Calu3 (cell line): ENCODE measurements around the gene NDOR1. TPM values are rescaled to one million over a fixed set of nuclear protein-coding genes. Genes with fewer than 3 reads are reported as not detected.
"Not testable (repeated sequence)": the region's sequence is repeated elsewhere in the genome, so short reads cannot be mapped to it uniquely, and the experiment has no call there.

Experiments used
- BruUV-seq: library from RNA; stranded (reverse); fragments of 400-500 nt; replicated peaks from 2 replicates; lab custom pipeline; 2021; lab: Mats Ljungman, UMichigan
- CTCF ChIA-PET: fragments of 300-600 bp; sonication (Branson Sonifier 250); formaldehyde crosslinking; loops from one replicate; lab custom pipeline; 2022; ENCODE audit warnings: antibody characterized with exemption; lab: Charles Lee
- DNase-seq: peaks from one replicate; pipeline ENCODE4 v3.0.0; 2022
- H3K27ac Mint-ChIP-seq: one replicate; pipeline ENCODE4 v1.8.0; 2022; ENCODE audit warnings: mixed read lengths; ENCODE audit not compliant: unreplicated experiment
- H3K27me3 Mint-ChIP-seq: one replicate; pipeline ENCODE4 v1.8.0; 2022; ENCODE audit warnings: mixed read lengths; ENCODE audit not compliant: unreplicated experiment
- H3K36me3 Mint-ChIP-seq: one replicate; pipeline ENCODE4 v1.8.0; 2022; ENCODE audit warnings: mild to moderate bottlenecking, moderate library complexity, mixed read lengths; ENCODE audit not compliant: insufficient read depth, unreplicated experiment
- H3K4me1 Mint-ChIP-seq: one replicate; pipeline ENCODE4 v1.8.0; 2022; ENCODE audit warnings: mild to moderate bottlenecking, low read depth, mixed read lengths; ENCODE audit not compliant: unreplicated experiment
- H3K4me3 Mint-ChIP-seq: one replicate; pipeline ENCODE4 v1.8.0; 2022; ENCODE audit warnings: mild to moderate bottlenecking, low read depth, moderate library complexity, mixed read lengths; ENCODE audit not compliant: unreplicated experiment
- H3K9me3 Mint-ChIP-seq: one replicate; pipeline ENCODE4 v1.8.0; 2022; ENCODE audit warnings: low read depth, mixed read lengths; ENCODE audit not compliant: unreplicated experiment
- intact Hi-C: fragments of 100-400 bp; cut with micrococcal nuclease; formaldehyde crosslinking; loops from one replicate; pipeline ENCODE4 v1.10.0; 2022; ENCODE audit not compliant: unreplicated experiment
- total RNA-seq: library from RNA; stranded (reverse); gene quantifications from 2 replicates; pipeline ENCODE4 v1.2.3, GENCODE V29; 2022
- TF ChIP-seq, protein P1 (sequence below): fragments of 200-600 bp; IDR thresholded peaks from one replicate; pipeline ENCODE4 v1.8.0; 2022; ENCODE audit warnings: antibody characterized with exemption; ENCODE audit not compliant: unreplicated experiment

Gene NDOR1
- total RNA-seq, 1 experiment from 2014 or later = 27.7 TPM

GRCh38 chr9:137242269-137243203, 37.0 kb downstream of the NDOR1 start:
- H3K4me1 Mint-ChIP-seq = peaks cover 25% of the 10 kb centered on the region
- peak overlapping the region; percentile 76 for H3K4me3 Mint-ChIP-seq
- H3K27me3 Mint-ChIP-seq = peaks cover 12% of the 10 kb centered on the region
- no peaks in the 10 kb centered on the region for H3K9me3 Mint-ChIP-seq
- TF ChIP-seq, protein P1, sequence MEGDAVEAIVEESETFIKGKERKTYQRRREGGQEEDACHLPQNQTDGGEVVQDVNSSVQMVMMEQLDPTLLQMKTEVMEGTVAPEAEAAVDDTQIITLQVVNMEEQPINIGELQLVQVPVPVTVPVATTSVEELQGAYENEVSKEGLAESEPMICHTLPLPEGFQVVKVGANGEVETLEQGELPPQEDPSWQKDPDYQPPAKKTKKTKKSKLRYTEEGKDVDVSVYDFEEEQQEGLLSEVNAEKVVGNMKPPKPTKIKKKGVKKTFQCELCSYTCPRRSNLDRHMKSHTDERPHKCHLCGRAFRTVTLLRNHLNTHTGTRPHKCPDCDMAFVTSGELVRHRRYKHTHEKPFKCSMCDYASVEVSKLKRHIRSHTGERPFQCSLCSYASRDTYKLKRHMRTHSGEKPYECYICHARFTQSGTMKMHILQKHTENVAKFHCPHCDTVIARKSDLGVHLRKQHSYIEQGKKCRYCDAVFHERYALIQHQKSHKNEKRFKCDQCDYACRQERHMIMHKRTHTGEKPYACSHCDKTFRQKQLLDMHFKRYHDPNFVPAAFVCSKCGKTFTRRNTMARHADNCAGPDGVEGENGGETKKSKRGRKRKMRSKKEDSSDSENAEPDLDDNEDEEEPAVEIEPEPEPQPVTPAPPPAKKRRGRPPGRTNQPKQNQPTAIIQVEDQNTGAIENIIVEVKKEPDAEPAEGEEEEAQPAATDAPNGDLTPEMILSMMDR = no peak
- intact Hi-C loops = no loop called here
- peaks cover 67% of the 10 kb centered on the region for H3K36me3 Mint-ChIP-seq
- CTCF ChIA-PET = interaction anchor here (1.1 kb wide), 1 partner anchor 12 kb away, joined by 4 read pairs; no protein-coding TSS in a partner anchor
- no peak for DNase-seq
- H3K27ac Mint-ChIP-seq = peak overlapping the region; percentile 85
- no TSS peak for BruUV-seq

DNA sequence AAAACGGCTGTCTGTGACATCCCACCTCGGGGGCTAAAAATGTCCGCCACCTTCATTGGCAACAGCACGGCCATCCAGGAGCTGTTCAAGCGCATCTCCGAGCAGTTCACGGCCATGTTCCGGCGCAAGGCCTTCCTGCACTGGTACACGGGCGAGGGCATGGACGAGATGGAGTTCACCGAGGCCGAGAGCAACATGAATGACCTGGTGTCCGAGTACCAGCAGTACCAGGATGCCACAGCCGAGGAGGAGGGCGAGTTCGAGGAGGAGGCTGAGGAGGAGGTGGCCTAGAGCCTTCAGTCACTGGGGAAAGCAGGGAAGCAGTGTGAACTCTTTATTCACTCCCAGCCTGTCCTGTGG, 37.7 kb downstream of the NDOR1 start:
- CTCF ChIA-PET = interaction anchor here (0.6 kb wide), 1 partner anchor 112 kb away, joined by 3 read pairs; no protein-coding TSS in a partner anchor
- H3K27ac Mint-ChIP-seq = peak overlapping the region; percentile 55
- intact Hi-C loops, DNase-seq, H3K9me3 Mint-ChIP-seq: not testable (repeated sequence)
- H3K36me3 Mint-ChIP-seq = peaks cover 67% of the 10 kb centered on the region
- peaks cover 12% of the 10 kb centered on the region for H3K27me3 Mint-ChIP-seq
- H3K4me1 Mint-ChIP-seq = peaks cover 18% of the 10 kb centered on the region
- BruUV-seq = TSS peak; percentile 73
- H3K4me3 Mint-ChIP-seq = peak overlapping the region; percentile 76

DNA sequence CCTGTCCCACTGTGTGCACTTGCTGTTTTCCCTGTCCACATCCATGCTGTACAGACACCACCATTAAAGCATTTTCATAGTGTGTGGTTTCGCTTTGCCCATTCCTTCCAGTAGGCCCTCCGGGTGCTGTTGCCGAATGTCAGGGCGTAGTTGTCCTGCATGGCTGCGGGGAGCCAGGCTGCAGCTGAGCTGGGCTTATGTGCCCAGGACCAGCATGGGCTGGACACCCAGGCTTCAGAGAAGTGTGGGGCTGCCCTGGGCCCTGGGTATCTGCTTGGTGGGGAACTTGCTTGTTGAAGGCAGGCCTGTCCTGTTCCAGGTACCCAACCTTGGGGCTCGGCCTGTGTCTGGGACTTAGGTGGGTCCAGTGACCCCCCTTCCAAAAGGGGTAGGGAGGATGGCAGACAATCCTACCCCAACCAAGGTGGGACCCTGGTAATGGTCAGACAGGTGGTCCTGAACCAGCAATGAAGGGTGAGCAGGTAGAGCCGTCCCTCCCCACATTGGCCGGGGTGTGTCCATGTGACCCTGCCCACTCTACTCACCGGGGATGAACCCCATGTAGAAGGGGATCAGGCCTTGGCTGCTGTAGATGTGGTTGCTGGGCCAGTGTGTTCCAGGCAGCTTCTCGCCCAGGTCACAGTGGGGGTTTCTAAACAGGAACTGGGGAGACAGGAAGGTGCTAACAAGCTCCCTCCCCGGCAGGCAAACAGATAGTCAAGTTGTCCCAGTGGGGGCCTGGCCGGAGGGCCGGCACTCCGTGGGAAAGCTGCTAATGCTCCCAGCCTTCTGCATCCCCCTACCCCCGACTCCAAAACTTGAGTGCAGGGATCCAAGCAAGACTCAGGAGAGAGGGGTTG, 38.4 kb downstream of the NDOR1 start:
- Mint-ChIP-seq H3K27me3 (peaks cover 12% of the 10 kb centered on the region), H3K4me1 (peaks cover 12% of the 10 kb centered on the region), H3K27ac (peak overlapping the region; percentile 55), H3K4me3 (peak overlapping the region; percentile 76), H3K9me3 (no peaks in the 10 kb centered on the region), H3K36me3 (peaks cover 65% of the 10 kb centered on the region)
- DNase-seq = no peak
- intact Hi-C loops = no loop called here
- TF ChIP-seq, protein P1 = no peak
- no TSS peak for BruUV-seq
- CTCF ChIA-PET = interaction anchor here (0.6 kb wide), 1 partner anchor 112 kb away, joined by 3 read pairs; no protein-coding TSS in a partner anchor

DNA sequence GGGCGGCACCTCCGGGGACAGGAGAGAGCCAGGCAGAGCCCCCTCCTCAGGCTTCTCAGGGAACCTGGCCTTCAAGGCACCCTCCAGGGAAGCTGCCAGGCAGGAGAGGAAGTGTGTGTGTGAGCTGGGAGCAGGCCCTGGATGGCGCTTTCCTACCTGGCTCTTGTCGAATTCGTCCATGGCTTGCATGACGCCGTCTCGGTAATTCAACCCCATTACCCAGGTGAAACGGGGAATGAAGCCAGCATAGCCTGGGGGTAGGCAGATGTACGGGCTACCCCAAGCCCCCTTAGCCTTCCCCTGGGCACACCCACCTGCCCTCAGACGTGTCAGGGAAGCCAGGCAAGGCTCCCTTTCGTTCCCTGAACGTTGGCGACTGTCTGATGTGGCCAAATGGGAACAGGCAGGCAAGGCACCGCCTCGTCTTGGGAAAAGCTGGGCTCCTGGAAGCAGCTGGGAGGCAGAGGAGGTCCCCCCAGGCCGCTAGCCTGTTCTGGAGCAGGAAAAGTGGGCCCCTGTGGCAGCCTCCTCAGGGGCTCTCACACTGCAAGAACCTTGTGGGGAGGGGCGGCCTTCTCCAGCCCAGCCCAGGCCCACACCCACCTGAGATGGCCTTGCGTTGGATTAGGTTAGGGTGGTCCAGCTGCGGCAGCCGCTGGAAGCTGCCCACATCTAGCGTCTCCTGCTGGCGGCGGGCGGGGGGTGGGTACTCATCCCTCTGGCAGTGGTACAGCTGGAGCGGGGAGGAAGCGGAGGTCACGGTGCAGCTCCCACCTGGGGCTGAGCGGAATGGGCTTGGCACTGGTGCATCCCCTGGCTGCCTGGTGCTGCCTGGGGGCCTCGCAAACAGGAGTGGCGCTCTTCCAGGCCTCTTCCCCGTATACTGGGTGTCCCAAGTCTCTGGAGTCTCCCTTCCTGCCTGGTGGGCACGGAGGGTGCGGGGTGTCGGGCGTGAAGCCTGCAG, 39.3 kb downstream of the NDOR1 start:
- intact Hi-C loops = no loop called here
- H3K27ac Mint-ChIP-seq = peak overlapping the region; percentile 55
- peak overlapping the region; percentile 76 for H3K4me3 Mint-ChIP-seq
- no peaks in the 10 kb centered on the region for H3K9me3 Mint-ChIP-seq
- H3K27me3 Mint-ChIP-seq = peaks cover 12% of the 10 kb centered on the region
- H3K36me3 Mint-ChIP-seq = peaks cover 59% of the 10 kb centered on the region
- TF ChIP-seq, protein P1 = no peak
- DNase-seq = no peak
- BruUV-seq = no TSS peak
- CTCF ChIA-PET = interaction anchor here (0.6 kb wide), 1 partner anchor 26 kb away, joined by 14 read pairs; no protein-coding TSS in a partner anchor
- H3K4me1 Mint-ChIP-seq = peaks cover 9% of the 10 kb centered on the region
